ENCODE measurements around the gene PGLYRP3. TPM values are rescaled to one million over a fixed set of nuclear protein-coding genes. Genes with fewer than 3 reads are reported as not detected.

Gene PGLYRP3
- polyA plus RNA-seq, 4 donors = not detected

DNA sequence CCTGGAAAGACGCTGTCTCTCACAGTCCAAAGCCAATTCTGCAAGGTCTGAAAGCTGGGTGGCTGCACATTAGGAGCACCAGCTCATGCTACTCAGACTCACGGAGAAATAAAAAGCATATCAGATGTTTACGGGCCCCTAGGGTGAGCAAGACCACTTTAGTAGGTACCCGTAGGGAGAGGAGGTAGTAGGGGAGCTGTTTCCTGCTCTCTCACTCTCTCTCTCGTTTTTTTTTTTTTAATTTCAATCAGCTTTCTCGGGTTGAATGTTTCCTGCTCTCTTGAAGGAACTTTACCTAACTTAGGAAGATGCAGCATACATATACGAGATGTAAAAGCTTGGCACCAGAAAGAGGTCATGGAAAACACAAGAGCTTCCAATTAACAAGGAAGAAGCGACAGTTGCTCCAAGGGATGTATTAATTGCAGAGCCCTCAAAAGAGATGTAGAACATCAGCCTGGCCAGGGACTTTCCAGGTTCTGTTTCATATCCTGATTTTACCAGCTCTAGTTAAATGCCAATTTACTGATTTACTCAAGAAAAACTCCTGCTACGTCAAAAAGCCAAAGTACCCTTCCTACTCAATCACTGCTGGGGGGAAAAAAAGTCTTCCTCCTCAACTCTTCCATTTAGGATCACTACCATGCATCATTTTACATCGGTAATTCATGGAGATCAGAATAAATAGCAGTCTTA is 50.1 kb downstream of the PGLYRP3 start:
- DNase-seq (ENCODE audit: low read depth in 4 of 4, low spot score in 3 of 4) = no peak

GRCh38 chr1:153262070-153262366 is 50.7 kb downstream of the PGLYRP3 start:
- DNase-seq (ENCODE audit: low read depth in 4 of 4, low spot score in 3 of 4) = no peak

DNA sequence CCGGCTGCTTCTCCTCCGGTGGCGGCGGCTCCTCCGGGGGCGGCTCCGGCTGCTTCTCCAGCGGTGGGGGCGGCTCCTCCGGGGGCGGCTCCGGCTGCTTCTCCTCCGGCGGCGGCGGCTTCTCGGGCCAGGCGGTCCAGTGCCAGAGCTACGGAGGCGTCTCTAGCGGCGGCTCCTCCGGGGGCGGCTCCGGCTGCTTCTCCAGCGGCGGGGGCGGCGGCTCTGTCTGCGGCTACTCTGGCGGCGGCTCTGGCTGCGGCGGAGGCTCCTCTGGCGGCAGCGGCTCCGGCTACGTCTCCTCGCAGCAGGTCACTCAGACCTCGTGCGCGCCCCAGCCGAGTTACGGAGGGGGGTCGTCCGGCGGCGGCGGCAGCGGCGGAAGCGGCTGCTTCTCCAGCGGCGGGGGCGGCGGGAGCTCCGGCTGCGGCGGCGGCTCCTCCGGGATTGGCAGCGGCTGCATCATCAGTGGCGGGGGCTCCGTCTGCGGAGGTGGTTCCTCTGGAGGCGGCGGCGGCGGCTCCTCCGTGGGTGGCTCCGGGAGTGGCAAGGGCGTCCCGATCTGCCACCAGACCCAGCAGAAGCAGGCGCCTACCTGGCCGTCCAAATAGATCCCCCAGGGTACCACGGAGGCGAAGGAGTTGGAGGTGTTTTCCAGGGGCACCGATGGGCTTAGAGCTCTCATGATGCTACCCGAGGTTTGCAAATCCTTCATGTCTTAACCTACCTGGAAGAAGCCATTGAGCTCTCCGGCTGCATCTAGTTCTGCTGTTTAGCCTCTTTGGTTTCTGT is 51.3 kb downstream of the PGLYRP3 start:
- no peak for DNase-seq (ENCODE audit: low read depth in 4 of 4, low spot score in 3 of 4)

GRCh38 chr1:153260585-153261280 is 52.0 kb downstream of the PGLYRP3 start:
- DNase-seq (ENCODE audit: low read depth in 4 of 4, low spot score in 3 of 4) = no peak

DNA sequence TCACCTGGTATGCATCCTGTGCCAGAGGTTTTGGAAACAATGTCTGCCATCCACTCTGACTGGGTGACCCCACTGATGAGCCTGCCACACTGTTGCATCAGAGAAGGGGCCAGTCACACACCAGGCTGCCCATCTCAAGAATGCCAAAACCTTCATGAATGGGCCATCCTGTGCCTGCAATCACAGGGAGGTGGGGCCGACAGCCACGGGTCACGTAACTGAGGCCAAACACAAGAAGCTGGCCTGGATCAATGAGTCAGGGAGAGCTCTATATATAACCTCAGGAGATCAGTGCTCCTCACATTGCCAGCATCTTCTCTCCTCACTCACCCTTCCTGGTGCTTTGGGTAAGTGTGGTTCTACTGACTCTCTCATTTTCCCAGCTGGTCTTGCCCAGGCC is 53.4 kb downstream of the PGLYRP3 start, which contains the start of gene LORICRIN:
TSS of gene LORICRIN (plus strand) at position 301 of the 400 bp plus-strand sequence. CDS start 1,263 bp downstream, outside the sequence.
- no peak for DNase-seq (ENCODE audit: low read depth in 4 of 4, low spot score in 3 of 4)

DNA sequence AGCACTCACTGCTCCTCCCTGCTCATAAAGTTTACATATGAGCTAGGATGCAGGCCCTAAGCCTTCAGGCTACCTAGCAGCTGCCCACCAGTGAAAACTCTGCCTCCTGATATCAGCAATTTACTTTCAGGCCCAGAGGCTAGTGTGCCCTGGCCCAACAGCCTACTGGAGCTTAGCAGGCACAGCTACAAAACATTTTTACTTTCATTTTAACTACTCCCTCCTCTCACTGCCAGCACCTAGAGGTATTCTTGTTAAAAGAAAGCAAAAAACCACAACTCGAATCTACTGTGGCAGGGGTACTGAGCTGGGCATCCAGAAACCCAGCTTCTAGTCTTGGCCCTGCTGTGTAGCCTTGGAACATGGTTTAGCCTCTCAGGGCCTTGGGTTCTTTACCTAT is 59.1 kb downstream of the PGLYRP3 start:
- DNase-seq (ENCODE audit: low read depth in 4 of 4, low spot score in 3 of 4) = no peak

DNA sequence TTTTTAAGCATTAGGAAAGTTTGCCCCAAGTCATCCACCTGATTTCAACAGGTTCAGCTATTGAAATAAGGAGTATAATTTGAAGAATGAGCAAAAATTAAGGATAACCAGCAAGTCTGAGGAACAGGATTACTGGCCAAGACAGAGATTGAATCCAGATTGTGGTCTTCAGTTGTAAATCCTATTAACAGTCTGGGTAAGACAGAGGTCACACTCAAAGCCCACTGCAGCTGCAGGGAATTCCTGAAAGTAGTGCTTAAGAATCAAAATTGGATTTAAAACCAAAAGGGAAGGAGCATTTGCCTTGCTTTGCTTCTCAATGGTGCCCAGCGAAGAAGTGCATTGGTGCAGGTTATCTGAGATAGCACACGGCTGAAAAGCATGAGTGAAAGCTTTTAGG is 59.7 kb downstream of the PGLYRP3 start:
- DNase-seq (ENCODE audit: low read depth in 4 of 4, low spot score in 3 of 4) = no peak

- no peak for DNase-seq (ENCODE audit: low read depth in 4 of 4, low spot score in 3 of 4)
These were observed 60.8 kb downstream of the PGLYRP3 start for GRCh38 chr1:153251988-153252387.

DNA sequence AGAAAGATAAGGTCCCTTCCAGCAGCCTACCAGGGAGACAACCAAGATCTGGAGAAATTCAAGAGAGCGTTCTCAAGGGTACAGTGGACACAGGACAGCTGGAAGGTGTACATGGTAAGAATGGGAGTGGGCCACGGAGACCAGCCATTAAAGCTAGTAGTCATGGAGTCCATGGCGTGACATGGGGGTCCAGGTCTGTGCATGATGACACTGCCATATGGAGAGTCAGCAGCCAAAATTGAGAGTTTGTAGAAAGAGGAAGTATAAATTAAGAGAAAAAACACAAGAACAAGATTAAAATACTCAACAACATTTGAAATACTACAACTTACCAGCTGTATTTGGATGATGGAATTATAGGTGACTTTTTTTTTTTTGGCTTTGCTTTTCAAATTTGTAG is 61.2 kb downstream of the PGLYRP3 start:
- no peak for DNase-seq (ENCODE audit: low read depth in 4 of 4, low spot score in 3 of 4)

DNA sequence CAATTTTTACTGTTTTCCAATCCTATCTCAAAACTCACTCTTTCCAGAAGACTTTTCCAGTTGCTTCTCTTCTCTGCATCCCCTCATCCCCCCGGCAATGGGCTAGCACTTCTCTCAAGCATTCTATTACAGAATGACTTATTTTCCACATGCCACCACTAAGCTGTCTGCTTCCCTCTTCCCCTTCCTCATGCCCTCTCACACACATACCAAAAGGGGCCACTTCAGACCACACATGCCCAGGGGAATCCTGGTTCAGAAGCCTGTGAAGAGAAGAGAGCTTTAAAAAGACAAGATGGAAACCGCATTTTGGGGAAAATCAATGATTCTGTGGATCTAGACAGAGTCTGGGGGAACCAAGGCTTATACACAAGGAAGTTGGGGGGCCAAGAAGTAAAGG is 61.7 kb downstream of the PGLYRP3 start:
- DNase-seq (ENCODE audit: low read depth in 4 of 4, low spot score in 3 of 4) = no peak

GRCh38 chr1:153250166-153250565 is 62.6 kb downstream of the PGLYRP3 start:
- no peak for DNase-seq (ENCODE audit: low read depth in 4 of 4, low spot score in 3 of 4)

DNA sequence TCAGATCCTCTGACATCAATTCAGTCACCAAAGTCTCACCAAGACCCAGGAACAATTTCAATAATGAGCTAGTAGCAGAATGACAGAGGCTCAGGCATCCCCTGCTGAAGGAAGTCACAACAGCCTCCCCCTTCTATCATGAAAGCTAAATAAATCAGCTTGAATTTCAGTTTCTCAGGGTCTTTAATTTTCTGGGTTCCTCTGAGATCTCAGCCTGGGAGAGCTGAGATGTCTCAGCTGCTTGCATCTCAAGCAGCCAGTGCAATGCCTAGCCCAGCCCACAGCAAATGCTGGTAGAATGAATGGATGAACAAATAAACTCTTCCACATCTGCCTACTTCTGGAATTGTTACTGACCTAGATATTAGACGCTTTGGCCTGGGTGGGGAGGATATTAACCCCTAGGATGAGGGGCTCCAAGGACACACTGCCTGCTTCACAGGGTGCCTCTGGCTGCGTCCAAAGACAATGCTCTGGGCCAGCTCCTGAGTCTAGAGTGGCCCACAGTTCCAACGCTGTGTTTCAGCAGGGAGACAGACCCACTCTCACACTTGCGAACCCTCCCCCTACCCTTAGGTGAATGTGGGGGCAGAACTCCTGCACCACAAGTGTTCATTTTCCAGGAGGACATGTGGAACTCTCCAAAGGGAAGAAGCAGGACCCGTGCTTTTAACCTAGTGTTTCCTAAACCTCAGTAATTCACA is 64.4 kb downstream of the PGLYRP3 start:
- no peak for DNase-seq (ENCODE audit: low read depth in 4 of 4, low spot score in 3 of 4)

Other genes with a start within 250 kb of the PGLYRP3 start
- gene SPRR2B, start 241.3 kb downstream of the PGLYRP3 start, polyA plus RNA-seq (ENCODE audit: insufficient read length in 4 of 4) = 1 to 10 TPM in 1 of 4 donors, not detected in 3; 3.2 TPM
- gene SPRR2E, start 218.4 kb downstream of the PGLYRP3 start, polyA plus RNA-seq (ENCODE audit: insufficient read length in 4 of 4) = under 1 TPM in 1 of 4 donors, not detected in 3; 0.29 TPM
- gene SPRR2F, start 199.4 kb downstream of the PGLYRP3 start, polyA plus RNA-seq (ENCODE audit: insufficient read length in 4 of 4) = 10 to 100 TPM in 1 of 4 donors, under 1 TPM in 1, not detected in 2; 0.42 to 11.8 TPM
- not detected for gene SPRR2G, start 162.1 kb downstream of the PGLYRP3 start, polyA plus RNA-seq (ENCODE audit: insufficient read length in 4 of 4)
- not detected for gene LELP1, start 109.5 kb downstream of the PGLYRP3 start, polyA plus RNA-seq (ENCODE audit: insufficient read length in 4 of 4)
- not detected for gene PRR9, start 95.4 kb downstream of the PGLYRP3 start, polyA plus RNA-seq (ENCODE audit: insufficient read length in 4 of 4)
- not detected for gene LORICRIN, start 53.3 kb downstream of the PGLYRP3 start, polyA plus RNA-seq (ENCODE audit: insufficient read length in 4 of 4)
- gene PGLYRP4, start 35.9 kb upstream of the PGLYRP3 start, polyA plus RNA-seq (ENCODE audit: insufficient read length in 4 of 4) = not detected
- 10 to 100 TPM in 3 of 4 donors, 1 to 10 TPM in 1; 7.2 to 34.0 (median 24.9) TPM for gene S100A9, start 44.9 kb upstream of the PGLYRP3 start, polyA plus RNA-seq (ENCODE audit: insufficient read length in 4 of 4)
- gene S100A12, start 62.7 kb upstream of the PGLYRP3 start, polyA plus RNA-seq (ENCODE audit: insufficient read length in 4 of 4) = 1 to 10 TPM in 3 of 4 donors, not detected in 1; 1.4 to 3.0 (median 1.7) TPM
- gene S100A8, start 78.1 kb upstream of the PGLYRP3 start, polyA plus RNA-seq (ENCODE audit: insufficient read length in 4 of 4) = 10 to 100 TPM in 3 of 4 donors, 1 to 10 TPM in 1; 5.5 to 22.6 (median 16.0) TPM
- not detected for gene S100A7A, start 103.6 kb upstream of the PGLYRP3 start, polyA plus RNA-seq (ENCODE audit: insufficient read length in 4 of 4)
- under 1 TPM in 1 of 4 donors, not detected in 3; 0.47 TPM for gene S100A7, start 147.7 kb upstream of the PGLYRP3 start, polyA plus RNA-seq (ENCODE audit: insufficient read length in 4 of 4)
- 100 to 1,000 TPM; 185 to 449 (median 318) TPM for gene S100A6, start 223.0 kb upstream of the PGLYRP3 start, polyA plus RNA-seq (ENCODE audit: insufficient read length in 4 of 4)
- 1 to 10 TPM in 1 of 4 donors, under 1 TPM in 3; 0.49 to 1.0 (median 0.82) TPM for gene S100A5, start 228.0 kb upstream of the PGLYRP3 start, polyA plus RNA-seq (ENCODE audit: insufficient read length in 4 of 4)
- gene S100A4, start 232.9 kb upstream of the PGLYRP3 start, polyA plus RNA-seq (ENCODE audit: insufficient read length in 4 of 4) = 100 to 1,000 TPM in 1 of 4 donors, 10 to 100 TPM in 3; 36.5 to 106 (median 59.5) TPM
- gene S100A3, start 236.3 kb upstream of the PGLYRP3 start, polyA plus RNA-seq (ENCODE audit: insufficient read length in 4 of 4) = under 1 TPM; 0.18 to 0.39 (median 0.22) TPM